Left cardiac atrium (tissue), 4 donors: Measurements from ENCODE around the gene SPATA46. TPM values are rescaled to one million over a fixed set of nuclear protein-coding genes. Genes with fewer than 3 reads are reported as not detected.
A peak's percentile ranks its signal among the peaks of the same experiment; 100 is the strongest.
"Not testable (repeated sequence)": the region's sequence is repeated elsewhere in the genome, so short reads cannot be mapped to it uniquely, and the experiment has no call there.

ENCODE experiments used
- ATAC-seq, 2 donors: fragments of 200-7000 bp; cut with Tn5 transposase; one replicate each; pipeline ENCODE4 v1.9.1; 2020; ENCODE audit warnings: mild to moderate bottlenecking in 2 of 2, moderate library complexity in 2 of 2
- DNase-seq: peaks from one replicate; pipeline ENCODE4 v3.0.0-alpha.2; 2020
- intact Hi-C, 2 donors: fragments of 100-400 bp; cut with DNase I; formaldehyde crosslinking; loops; one replicate each; pipeline versions ENCODE4 v1.14.1 to v1.15.1; 2022 to 2023
- total RNA-seq, 2 donors: library from RNA; stranded (reverse); fragmentation: NEBNext Ultra II Directional; extraction: Animal tissue kit (Norgen Biotek cat#: 25700); gene quantifications; one replicate each; pipeline ENCODE4 v1.2.1, GENCODE V29; 2021
- donor health status: DM: no; HTN: yes; CAD: no.
- donor health status: DM: no; HTN: yes; CAD: no; lungs with severe emphysema.
- donor health status: DM: yes; HTN: yes; CAD: no.
- donor health status: Dilated cardiomyopathy.

The SPATA46 gene
- total RNA-seq, 2 donors from 2014 or later: not detected

GRCh38 chr1:162361349-162361748, 15.3 kb downstream of the SPATA46 start:
- DNase-seq (no peak), ATAC-seq (no peak)
- intact Hi-C loops: no loop called here

- DNase-seq (no peak), ATAC-seq (no peak)
These were observed 15.8 kb downstream of the SPATA46 start for GRCh38 chr1:162360874-162361260.

GRCh38 chr1:162360237-162360873, 16.3 kb downstream of the SPATA46 start:
- DNase-seq: no peak
- no peak for ATAC-seq
- intact Hi-C loops: no loop called here

More at GRCh38 chr1:162360874-162361260, 15.8 kb downstream of the SPATA46 start:
- intact Hi-C loops: no loop called here

- intact Hi-C loops: no loop called here
- DNase-seq: no peak
- no peak for ATAC-seq
These were observed 17.0 kb downstream of the SPATA46 start for GRCh38 chr1:162359523-162360236.

DNA sequence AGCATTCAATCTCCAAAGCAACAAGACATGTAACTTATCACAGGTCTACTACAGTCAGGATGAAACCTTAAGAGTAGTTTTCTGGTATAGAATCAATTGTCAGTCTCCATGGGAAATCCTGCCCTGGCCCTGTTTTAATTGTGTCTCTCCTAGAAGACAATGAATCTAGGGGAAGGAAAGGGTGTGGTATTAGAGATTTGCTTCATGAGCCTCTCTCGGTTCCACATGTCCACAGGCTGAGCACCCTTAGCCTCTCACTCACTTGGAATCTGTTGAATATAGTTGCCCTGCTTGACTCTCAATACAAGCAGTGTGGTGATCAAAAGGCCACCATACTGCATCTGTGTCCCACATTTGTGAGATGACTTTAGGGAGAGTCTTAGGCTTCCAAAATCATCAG, 17.7 kb downstream of the SPATA46 start:
- DNase-seq: no peak
- intact Hi-C loops: no loop called here

DNA sequence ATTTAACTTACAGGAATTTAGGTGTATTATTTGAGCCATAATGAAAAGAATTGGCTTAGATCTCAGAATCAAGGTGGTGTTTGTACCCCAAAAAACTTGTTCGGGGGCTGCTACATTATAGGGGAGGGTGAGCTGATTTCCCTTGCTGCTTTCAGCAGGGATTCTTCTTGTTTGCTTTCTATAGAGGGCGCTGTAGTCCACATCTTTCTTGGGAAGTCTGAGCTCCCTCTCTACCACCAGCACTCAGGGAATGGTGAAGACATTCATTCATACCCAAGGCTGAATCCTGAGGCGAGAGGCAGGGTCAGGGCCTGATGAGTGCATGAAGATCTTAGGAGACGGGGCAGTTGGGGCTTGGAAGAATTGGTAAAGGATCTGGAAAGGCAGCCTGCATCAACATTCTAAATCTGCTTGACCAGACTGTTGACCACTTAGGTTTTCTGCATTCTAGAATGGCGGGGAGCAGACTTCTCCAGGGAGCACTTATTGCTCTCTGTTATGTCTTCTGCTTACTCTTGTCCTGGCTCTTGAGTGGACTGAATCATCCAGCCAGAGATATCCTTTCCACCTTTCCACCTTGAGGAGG, 18.9 kb downstream of the SPATA46 start:
- ATAC-seq (no peak), DNase-seq (no peak)
- intact Hi-C loops: no loop called here

More for the DNA sequence above, 17.7 kb downstream of the SPATA46 start:
- peak in 1 of 2 donors; percentile 21 for ATAC-seq

DNA sequence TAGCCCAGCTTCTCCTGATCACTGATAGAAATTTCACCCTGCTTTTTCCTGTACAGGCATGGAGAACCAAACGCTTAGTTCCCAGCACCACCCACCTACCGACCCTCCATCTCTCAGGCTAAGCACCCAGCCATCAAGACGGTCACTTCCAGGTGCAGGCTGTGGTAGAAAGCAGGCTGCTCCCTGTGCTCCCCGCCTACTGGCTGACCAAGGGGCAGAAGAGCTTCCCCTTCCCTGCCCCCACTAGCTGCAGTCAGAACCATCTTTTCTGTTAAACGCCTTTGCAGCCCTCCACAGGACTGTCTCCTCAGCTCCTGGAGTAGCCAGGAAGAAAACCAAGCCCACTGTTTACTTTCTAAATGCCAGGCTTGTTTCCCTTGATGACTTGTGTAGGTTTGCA, 23.0 kb downstream of the SPATA46 start:
- DNase-seq (no peak), ATAC-seq (no peak)
- intact Hi-C loops: no loop called here

DNA sequence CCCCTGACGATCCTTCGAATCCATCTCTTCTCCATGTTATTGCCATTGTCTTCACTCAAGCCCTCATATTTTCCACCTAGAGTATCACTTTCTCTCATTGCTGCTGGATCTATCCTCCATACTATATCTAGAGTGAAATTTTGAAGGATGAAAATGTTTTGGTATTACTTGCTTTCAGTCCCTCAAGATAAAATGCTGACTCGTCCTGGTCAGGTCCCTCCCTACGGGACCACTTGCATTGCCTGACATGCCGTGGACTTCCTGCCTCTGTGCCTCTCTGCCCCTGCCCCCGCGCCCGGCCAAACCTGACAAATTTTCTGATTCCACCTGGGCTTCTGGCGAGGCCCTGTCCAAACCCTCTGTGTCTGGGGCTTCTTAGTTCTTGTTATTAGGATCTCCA, 23.6 kb downstream of the SPATA46 start:
- ATAC-seq: no peak

GRCh38 chr1:162351874-162352273, 24.8 kb downstream of the SPATA46 start:
- intact Hi-C loops, ATAC-seq, DNase-seq: not testable (repeated sequence)

More for the DNA sequence above, 23.6 kb downstream of the SPATA46 start:
- intact Hi-C loops: no loop called here
- no peak for DNase-seq

DNA sequence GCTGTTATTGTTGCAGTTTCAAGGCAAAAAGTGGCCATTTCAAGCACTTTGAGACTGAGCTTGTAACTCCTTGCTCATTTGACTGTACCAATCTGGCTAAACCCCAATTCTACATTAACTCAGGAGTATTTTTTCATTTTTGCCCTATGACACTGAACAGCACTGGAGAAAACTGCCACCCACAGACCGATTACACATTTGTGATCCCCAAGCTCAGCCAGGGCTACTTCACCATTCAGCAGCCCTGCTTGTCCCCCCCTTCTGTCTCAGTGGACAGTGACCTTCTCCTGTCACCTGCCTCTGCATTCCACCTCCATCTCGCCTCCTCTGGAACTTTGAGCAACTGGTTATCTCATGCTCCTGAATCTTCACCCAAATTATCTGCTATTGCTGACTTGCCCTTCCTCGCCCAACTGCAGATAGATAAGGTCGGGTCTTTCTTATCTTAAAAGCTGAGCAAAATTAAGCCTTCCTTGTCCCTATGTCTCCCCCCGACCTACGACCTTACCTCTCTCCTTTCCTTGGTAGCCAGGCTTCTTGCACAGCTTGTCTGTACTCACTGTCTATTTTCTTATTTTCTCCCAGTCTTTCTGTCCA, 25.3 kb downstream of the SPATA46 start:
- intact Hi-C loops: no loop called here
- ATAC-seq (no peak), DNase-seq (no peak)

DNA sequence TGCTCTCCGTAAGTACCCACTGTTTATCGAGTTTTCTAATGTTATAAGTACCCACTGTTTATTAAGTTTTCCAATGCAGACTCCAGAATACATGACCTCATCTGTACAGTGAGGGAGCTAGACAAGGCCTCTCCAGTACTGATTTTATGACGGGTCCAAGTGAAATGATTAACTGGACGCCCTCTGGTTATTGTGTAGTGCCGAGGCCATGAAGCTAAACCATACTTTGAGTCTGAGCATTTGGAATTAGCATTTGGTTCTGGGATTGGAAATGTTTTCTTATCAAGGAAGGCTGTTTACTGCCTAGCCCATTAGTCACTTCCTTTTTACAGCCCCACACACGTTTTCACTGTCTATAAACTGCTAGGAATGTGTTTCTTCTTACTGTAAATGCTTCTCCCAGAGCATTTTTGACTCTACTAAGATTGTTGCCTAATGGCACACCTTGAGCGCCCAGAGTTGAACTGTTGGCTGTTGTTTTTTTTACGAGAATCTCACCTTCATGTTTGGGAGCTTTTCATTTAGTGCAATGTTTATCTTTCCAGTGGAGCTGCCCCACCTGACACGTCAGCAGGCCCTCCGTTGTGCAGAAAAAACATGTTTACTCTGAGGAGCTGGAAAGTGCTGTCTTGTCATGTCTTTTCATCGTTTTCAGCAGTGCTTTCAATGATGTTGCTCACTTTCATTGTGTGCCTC, 26.9 kb downstream of the SPATA46 start:
- no peak for DNase-seq
- ATAC-seq: peak in 1 of 2 donors; percentile 66
- intact Hi-C loops: no loop called here

GRCh38 chr1:162347281-162347680, 29.4 kb downstream of the SPATA46 start:
- no peak for DNase-seq

GRCh38 chr1:162343470-162343869, 33.2 kb downstream of the SPATA46 start:
- intact Hi-C loops: no loop called here
- ATAC-seq: no peak
- no peak for DNase-seq

More at GRCh38 chr1:162347281-162347680, 29.4 kb downstream of the SPATA46 start:
- intact Hi-C loops: no loop called here
- no peak for ATAC-seq

DNA sequence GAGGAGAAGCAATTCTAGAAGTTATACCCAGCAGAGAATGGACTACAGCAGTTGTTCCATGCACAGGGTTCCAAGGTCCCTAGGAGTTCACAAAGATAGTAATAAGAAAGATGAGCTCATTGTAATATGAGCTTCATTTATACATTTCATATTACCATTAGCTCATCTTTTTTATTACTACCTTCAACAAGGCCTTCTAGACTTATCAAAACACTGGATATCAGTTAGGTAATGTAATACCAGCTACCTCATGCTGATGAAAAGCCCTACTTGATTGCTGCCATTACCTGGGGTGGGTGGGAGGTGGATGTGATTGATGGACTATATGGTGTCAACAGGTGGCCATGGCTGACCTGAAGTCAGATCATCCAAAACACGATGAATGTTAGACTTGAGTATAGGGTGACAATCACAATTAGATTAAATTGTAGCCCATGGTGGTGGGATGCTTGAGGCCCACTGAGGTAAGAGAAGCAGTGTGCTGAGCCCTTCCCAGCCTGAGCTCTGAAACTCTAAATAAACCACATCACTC, 34.1 kb downstream of the SPATA46 start:
- ATAC-seq (no peak), DNase-seq (no peak)
- intact Hi-C loops: no loop called here

DNA sequence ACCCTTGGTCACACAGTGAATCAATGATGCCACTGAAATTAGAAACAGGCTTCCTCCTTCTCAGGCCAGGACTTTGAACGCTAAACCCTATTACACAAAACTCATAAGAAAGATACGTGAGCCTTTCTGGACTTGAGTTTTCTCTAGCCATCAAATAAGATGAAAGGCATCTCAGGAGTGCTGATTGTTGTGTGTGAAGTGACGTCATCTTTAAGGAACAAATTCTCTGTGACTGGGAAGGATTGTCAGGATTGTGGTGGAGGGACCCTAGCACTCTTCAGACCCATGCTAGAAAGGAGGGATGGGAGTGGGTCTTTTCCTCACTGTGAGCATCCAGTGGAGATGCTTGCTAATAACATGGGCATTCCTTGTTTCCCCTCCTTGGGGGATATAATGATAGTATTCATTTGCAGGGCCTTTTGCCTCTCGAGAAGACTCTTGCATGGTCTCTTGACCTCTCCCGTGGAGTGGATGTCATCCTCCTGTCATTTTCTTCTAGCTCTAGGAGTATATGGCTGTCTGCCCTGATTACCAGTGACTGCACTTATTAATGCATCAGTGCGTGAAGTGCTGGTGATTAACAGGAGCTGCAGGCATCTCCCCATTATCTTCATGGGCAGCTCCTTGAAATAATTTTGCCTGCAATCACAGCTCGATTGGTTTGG, 39.9 kb downstream of the SPATA46 start:
- intact Hi-C loops: no loop called here
- ATAC-seq (no peak), DNase-seq (no peak)

DNA sequence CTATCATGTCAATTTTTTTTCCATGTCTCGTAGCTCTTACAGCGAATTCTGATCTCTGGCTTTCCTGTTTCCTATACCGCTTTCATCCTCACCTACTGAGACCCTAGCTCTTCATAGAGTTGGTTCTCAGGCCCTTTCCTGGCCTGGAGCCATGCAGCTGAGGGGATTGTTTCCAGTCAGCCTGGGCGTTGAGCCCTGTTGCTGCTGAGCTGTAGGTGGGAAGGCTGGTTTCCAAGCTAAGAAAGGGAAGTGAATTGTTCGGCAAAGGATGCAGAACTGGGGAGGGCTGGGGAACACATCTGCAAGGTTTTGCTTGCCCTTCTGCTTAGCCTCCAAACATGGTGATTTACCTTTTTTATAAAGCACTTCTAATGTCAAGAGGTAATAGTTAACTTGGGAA, 41.5 kb downstream of the SPATA46 start:
- DNase-seq: peak; percentile 29
- no peak for ATAC-seq
- intact Hi-C loops: no loop called here

DNA sequence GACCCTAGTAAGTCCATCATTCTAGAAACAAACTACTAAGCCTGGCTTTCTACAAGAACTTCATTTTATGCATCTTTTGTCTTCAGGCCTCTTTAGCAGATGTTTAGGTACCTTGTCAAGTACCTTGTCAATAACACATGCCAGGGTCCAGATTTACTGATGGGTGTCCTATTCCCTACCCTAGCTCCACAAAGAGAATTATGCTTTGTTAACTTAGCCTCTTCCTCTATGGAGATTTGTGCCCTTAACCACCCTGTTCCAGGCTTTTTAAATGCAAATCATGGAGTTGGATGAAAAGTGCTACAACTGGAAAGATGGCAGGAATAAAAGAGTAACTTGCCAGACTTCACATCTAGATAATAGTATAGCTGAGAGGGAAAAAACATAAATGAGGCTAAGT, 42.7 kb downstream of the SPATA46 start:
- ATAC-seq (no peak), DNase-seq (no peak)
- intact Hi-C loops: no loop called here

GRCh38 chr1:162329826-162330225, 46.8 kb downstream of the SPATA46 start:
- DNase-seq: no peak
- intact Hi-C loops: no loop called here
- no peak for ATAC-seq

- DNase-seq (no peak), ATAC-seq (no peak)
- intact Hi-C loops: no loop called here
These were observed 48.1 kb downstream of the SPATA46 start for GRCh38 chr1:162328512-162328911.
